HG03039 (cell line): ENCODE results near the gene KBTBD8.

ENCODE experiments used
- ATAC-seq: cut with Tn5 transposase; IDR thresholded peaks from one replicate; pipeline ENCODE4 v1.9.1; 2021; ENCODE audit warnings: mild to moderate bottlenecking, moderate library complexity; ENCODE audit not compliant: unreplicated experiment

Gene KBTBD8

DNA sequence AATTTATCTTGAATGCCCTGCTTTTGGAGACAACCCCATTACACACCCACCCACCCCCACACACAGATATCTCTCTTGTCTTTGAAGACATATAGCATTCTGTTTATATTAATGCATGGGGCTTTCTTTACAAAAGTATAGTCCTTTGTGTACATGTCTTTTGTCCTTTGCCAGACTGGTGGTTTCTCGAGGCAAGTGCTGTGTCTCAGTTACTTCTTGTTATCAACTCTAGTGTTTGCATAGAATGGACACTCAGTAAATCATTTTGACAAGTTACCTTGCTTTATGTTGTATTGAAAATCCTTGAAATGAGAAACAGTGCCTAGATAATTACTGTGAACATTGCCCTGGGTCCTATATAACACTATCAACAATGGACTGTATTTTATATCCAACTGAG lies 33.9 kb downstream of the KBTBD8 start:
- no peak for ATAC-seq

DNA sequence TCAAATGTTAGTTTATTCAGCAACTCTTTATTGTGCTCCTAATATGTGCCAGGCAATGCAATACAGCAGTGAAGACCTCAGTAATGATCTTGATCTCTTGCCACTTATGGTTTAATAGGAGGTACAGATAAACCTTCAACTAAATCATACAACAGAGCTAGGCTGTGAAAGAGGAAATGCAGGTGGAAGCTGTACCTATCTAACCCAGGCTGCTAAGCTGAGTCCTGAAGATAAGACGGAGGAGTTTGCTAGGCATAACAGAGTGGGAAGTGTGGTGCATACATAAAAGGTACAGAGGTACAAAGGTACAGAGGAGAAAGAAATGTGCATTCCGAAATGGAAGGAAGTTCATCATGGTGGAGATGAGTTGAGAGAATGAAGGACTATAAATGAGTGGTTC lies 35.0 kb downstream of the KBTBD8 start:
- no peak for ATAC-seq

DNA sequence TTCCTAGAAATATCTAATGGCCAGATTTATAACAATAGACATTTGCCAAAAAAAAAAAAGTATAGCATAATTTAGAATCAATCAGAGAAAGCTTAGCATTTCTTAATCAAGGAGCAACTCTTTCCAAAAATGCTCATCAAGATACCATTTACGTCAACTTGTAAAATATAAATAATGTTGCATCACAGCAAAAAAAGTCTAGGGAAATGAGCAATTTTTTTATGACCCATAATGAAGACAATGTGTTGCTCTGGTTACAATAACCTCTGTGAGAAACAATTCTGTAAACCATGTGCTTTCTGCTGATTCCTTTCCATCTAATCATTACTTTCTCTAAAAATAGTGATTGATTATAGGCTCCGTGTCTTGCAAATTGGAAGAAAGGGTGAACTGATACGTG lies 36.3 kb downstream of the KBTBD8 start:
- no peak for ATAC-seq

DNA sequence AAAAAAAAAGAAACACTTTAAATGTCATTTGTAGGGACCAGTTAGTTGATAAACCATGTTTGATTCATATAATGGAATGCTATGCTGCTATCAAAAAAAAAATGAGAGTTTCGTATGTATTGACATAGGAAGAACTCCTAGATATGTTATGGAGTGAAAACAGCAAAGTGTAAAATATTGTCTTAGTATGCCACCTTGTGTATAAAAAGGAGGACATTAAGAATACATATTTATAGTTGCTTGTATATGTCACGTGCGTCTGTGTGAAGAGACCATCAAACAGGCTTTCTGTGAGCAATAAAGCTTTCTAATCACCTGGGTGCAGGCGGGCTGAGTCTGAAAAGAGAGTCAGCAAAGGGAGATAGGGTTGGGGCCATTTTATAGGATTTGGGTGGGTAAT lies 39.5 kb downstream of the KBTBD8 start:
- ATAC-seq, result no peak

- ATAC-seq, result no peak
These were observed 46.2 kb downstream of the KBTBD8 start for GRCh38 chr3:67044295-67044694.

- no peak for ATAC-seq
These were observed 46.8 kb downstream of the KBTBD8 start for GRCh38 chr3:67044955-67045354.

DNA sequence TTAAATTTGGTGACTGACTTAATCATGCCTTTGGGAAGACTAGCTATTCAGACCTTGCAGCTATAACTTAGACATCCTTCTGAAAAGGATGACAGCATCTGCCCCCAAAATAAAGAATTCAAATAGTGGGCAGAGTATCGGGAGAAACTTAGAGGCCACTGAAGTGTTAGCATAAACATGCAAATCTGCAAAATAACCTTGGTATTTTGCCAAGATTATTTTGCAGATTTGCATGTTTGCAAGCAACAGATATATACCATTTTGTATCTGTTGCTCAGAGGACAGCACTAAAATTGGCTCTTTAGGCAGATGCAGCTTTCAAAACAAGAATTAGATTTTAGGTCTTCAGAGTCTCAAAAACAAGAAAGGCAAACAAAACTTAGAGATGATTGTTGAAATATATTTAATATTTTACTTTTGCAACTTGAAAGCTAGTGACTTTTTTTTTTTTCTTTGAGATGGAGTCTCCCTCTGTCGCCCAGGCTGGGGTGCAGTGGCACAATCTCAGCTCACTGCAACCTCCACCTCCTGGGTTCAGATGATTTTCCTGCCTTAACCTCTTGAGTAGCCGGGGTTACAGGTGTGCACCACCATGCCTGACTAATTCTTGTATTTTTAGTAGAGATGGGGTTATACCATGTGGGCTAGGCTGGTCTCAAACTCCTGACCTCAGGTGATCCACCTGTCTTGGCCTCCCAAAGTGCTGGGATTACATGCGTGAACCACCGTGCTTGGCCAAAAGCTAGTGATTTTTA lies 47.8 kb downstream of the KBTBD8 start:
- ATAC-seq, result no peak

DNA sequence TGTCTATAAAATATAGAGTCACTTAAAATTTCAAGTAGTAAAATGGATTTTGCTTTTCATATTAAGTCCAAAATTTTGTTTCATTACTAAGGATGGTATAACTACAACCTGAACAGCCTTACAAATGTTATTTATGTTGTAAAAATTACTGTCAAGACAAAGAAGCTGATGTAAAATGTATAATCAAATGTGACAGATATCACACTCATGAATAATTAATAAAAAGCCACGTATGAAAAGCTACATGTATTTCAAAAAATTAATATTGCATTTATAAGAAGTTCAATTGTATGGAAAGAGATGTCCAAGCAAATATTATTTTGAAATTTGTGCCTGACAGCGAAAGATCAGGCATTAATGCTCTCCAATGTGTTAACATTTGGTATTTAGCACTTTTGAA lies 48.9 kb downstream of the KBTBD8 start:
- no peak for ATAC-seq

GRCh38 chr3:67048067-67048714 lies 50.1 kb downstream of the KBTBD8 start:
- peak; percentile 95 for ATAC-seq

- peak; percentile 54 for ATAC-seq
These were observed 50.6 kb downstream of the KBTBD8 start for GRCh38 chr3:67048715-67049074.

- no peak for ATAC-seq
These were observed 61.3 kb downstream of the KBTBD8 start for GRCh38 chr3:67059443-67059842.
